IPS-18a (cell line): ENCODE measurements around the gene EDNRB.

Experiments used
- H3K27ac ChIP-seq: one replicate; pipeline ENCODE4 v1.5.1; 2013; ENCODE audit warnings: low read length
- H3K27me3 ChIP-seq: one replicate; pipeline ENCODE4 v1.6.1; 2013; ENCODE audit warnings: mild to moderate bottlenecking, low read length; ENCODE audit not compliant: control insufficient read depth, insufficient read depth
- H3K36me3 ChIP-seq: one replicate; pipeline ENCODE4 v1.6.1; 2013; ENCODE audit warnings: low read depth, low read length; ENCODE audit not compliant: control insufficient read depth
- H3K4me1 ChIP-seq: one replicate; pipeline ENCODE4 v1.6.1; 2013; ENCODE audit warnings: low read depth, low read length; ENCODE audit not compliant: control insufficient read depth
- H3K4me3 ChIP-seq: one replicate; pipeline ENCODE4 v1.5.1; 2013; ENCODE audit warnings: low read length
- H3K9ac ChIP-seq: one replicate; pipeline ENCODE4 v1.6.1; 2013; ENCODE audit warnings: mild to moderate bottlenecking, low read length, moderate library complexity
- H3K9me3 ChIP-seq: one replicate; pipeline ENCODE4 v1.6.1; 2013; ENCODE audit warnings: low read depth, low read length; ENCODE audit not compliant: control insufficient read depth

Gene EDNRB

GRCh38 chr13:77894743-77895142 lies 23.9 kb downstream of the EDNRB start:
- Histone ChIP-seq H3K4me3 (no peak overlapping the region), H3K36me3 (peaks cover 2% of the 10 kb centered on the region), H3K9ac (no peak overlapping the region), H3K4me1 (no peaks in the 10 kb centered on the region), H3K27me3 (no peaks in the 10 kb centered on the region), H3K9me3 (no peaks in the 10 kb centered on the region), H3K27ac (no peak overlapping the region)

- H3K27ac ChIP-seq, result no peak overlapping the region
- no peaks in the 10 kb centered on the region for H3K4me1 ChIP-seq
- no peak overlapping the region for H3K9ac ChIP-seq
- H3K4me3 ChIP-seq, result no peak overlapping the region
- H3K27me3 ChIP-seq, result no peaks in the 10 kb centered on the region
- no peaks in the 10 kb centered on the region for H3K36me3 ChIP-seq
- H3K9me3 ChIP-seq, result no peaks in the 10 kb centered on the region
Measured at GRCh38 chr13:77893066-77893465, 25.6 kb downstream of the EDNRB start.

- Histone ChIP-seq H3K27me3 (no peaks in the 10 kb centered on the region), H3K4me1 (no peaks in the 10 kb centered on the region), H3K9me3 (no peaks in the 10 kb centered on the region), H3K9ac (no peak overlapping the region), H3K4me3 (no peak overlapping the region), H3K27ac (no peak overlapping the region), H3K36me3 (no peaks in the 10 kb centered on the region)
Measured at GRCh38 chr13:77892491-77892890, 26.1 kb downstream of the EDNRB start.

- H3K36me3 ChIP-seq, result no peaks in the 10 kb centered on the region
- no peak overlapping the region for H3K4me3 ChIP-seq
- no peaks in the 10 kb centered on the region for H3K9me3 ChIP-seq
- no peak overlapping the region for H3K27ac ChIP-seq
- no peaks in the 10 kb centered on the region for H3K4me1 ChIP-seq
- H3K27me3 ChIP-seq, result no peaks in the 10 kb centered on the region
- H3K9ac ChIP-seq, result no peak overlapping the region
Measured at GRCh38 chr13:77891486-77891885, 27.1 kb downstream of the EDNRB start.

GRCh38 chr13:77891041-77891440 lies 27.6 kb downstream of the EDNRB start:
- no peak overlapping the region for H3K27ac ChIP-seq
- no peaks in the 10 kb centered on the region for H3K4me1 ChIP-seq
- no peaks in the 10 kb centered on the region for H3K9me3 ChIP-seq
- H3K27me3 ChIP-seq, result no peaks in the 10 kb centered on the region
- no peak overlapping the region for H3K9ac ChIP-seq
- H3K36me3 ChIP-seq, result no peaks in the 10 kb centered on the region
- H3K4me3 ChIP-seq, result no peak overlapping the region

GRCh38 chr13:77883328-77883727 lies 35.3 kb downstream of the EDNRB start:
- Histone ChIP-seq H3K27ac (no peak overlapping the region), H3K27me3 (no peaks in the 10 kb centered on the region), H3K9ac (no peak overlapping the region), H3K4me3 (no peak overlapping the region), H3K9me3 (no peaks in the 10 kb centered on the region), H3K36me3 (no peaks in the 10 kb centered on the region), H3K4me1 (no peaks in the 10 kb centered on the region)

- Histone ChIP-seq H3K4me3 (no peak overlapping the region), H3K36me3 (no peaks in the 10 kb centered on the region), H3K9me3 (no peaks in the 10 kb centered on the region), H3K27me3 (no peaks in the 10 kb centered on the region), H3K9ac (no peak overlapping the region), H3K27ac (no peak overlapping the region), H3K4me1 (peaks cover 6% of the 10 kb centered on the region)
Measured at GRCh38 chr13:77878190-77878589, 40.4 kb downstream of the EDNRB start.

GRCh38 chr13:77876176-77876575 lies 42.5 kb downstream of the EDNRB start:
- Histone ChIP-seq H3K9me3 (no peaks in the 10 kb centered on the region), H3K27me3 (no peaks in the 10 kb centered on the region), H3K4me1 (peaks cover 6% of the 10 kb centered on the region), H3K4me3 (no peak overlapping the region), H3K27ac (no peak overlapping the region), H3K9ac (no peak overlapping the region), H3K36me3 (no peaks in the 10 kb centered on the region)

GRCh38 chr13:77874406-77874805 lies 44.2 kb downstream of the EDNRB start:
- H3K9ac ChIP-seq, result no peak overlapping the region
- no peak overlapping the region for H3K4me3 ChIP-seq

GRCh38 chr13:77872995-77873394 lies 45.6 kb downstream of the EDNRB start:
- Histone ChIP-seq H3K9me3 (no peaks in the 10 kb centered on the region), H3K27ac (no peak overlapping the region), H3K4me3 (no peak overlapping the region), H3K9ac (no peak overlapping the region), H3K4me1 (peaks cover 6% of the 10 kb centered on the region), H3K36me3 (no peaks in the 10 kb centered on the region), H3K27me3 (no peaks in the 10 kb centered on the region)

More at GRCh38 chr13:77874406-77874805, 44.2 kb downstream of the EDNRB start:
- no peaks in the 10 kb centered on the region for H3K27me3 ChIP-seq
- no peak overlapping the region for H3K27ac ChIP-seq
- H3K9me3 ChIP-seq, result no peaks in the 10 kb centered on the region
- peaks cover 6% of the 10 kb centered on the region for H3K4me1 ChIP-seq
- H3K36me3 ChIP-seq, result no peaks in the 10 kb centered on the region

GRCh38 chr13:77871596-77871995 lies 47.0 kb downstream of the EDNRB start:
- Histone ChIP-seq H3K4me3 (no peak overlapping the region), H3K4me1 (peaks cover 6% of the 10 kb centered on the region), H3K9me3 (no peaks in the 10 kb centered on the region), H3K36me3 (no peaks in the 10 kb centered on the region), H3K27ac (no peak overlapping the region), H3K9ac (no peak overlapping the region), H3K27me3 (no peaks in the 10 kb centered on the region)

GRCh38 chr13:77868717-77869116 lies 49.9 kb downstream of the EDNRB start:
- no peaks in the 10 kb centered on the region for H3K36me3 ChIP-seq
- H3K27ac ChIP-seq, result no peak overlapping the region
- H3K4me1 ChIP-seq, result no peaks in the 10 kb centered on the region

More at GRCh38 chr13:77868717-77869116, 49.9 kb downstream of the EDNRB start:
- no peak overlapping the region for H3K9ac ChIP-seq
- H3K9me3 ChIP-seq, result no peaks in the 10 kb centered on the region
- no peak overlapping the region for H3K4me3 ChIP-seq
- no peaks in the 10 kb centered on the region for H3K27me3 ChIP-seq
